Heart right ventricle (tissue), 16 donors: ENCODE measurements around the gene GRIA3. TPM values are rescaled to one million over a fixed set of nuclear protein-coding genes. Genes with fewer than 3 reads are reported as not detected.
A peak's percentile ranks its signal among the peaks of the same experiment; 100 is the strongest.

Experiments used
- ATAC-seq, 8 donors: fragments of 200-7000 bp; cut with Tn5 transposase; one replicate each; pipeline ENCODE4 v1.9.1; 2020; ENCODE audit warnings: mild to moderate bottlenecking in 8 of 8, moderate library complexity in 8 of 8, moderate number of reproducible peaks in 1 of 8
- DNase-seq, 2 donors: peaks; one replicate each; pipeline ENCODE4 v3.0.0-alpha.2; 2020
- H3K27ac ChIP-seq, 10 donors: fragments of 200-600 bp; sonication (generic) in 2 of 10; one replicate each; pipeline versions ENCODE4 v1.5.0 to v1.8.0; 2020 to 2022; ENCODE audit warnings: mild to moderate bottlenecking in 3 of 10
- H3K27me3 ChIP-seq, 7 donors: fragments of 200-600 bp; one replicate each; pipeline ENCODE4 v1.8.0; 2021 to 2022; ENCODE audit warnings: mild to moderate bottlenecking in 2 of 7
- H3K36me3 ChIP-seq, 9 donors: fragments of 200-600 bp; sonication (generic) in 1 of 9; one replicate each; pipeline versions ENCODE4 v1.5.0 to v1.8.0; 2020 to 2022; ENCODE audit warnings: mild to moderate bottlenecking in 2 of 9
- H3K4me1 ChIP-seq, 9 donors: fragments of 200-600 bp; sonication (generic) in 1 of 9; one replicate each; pipeline versions ENCODE4 v1.5.0 to v1.8.0; 2020 to 2022; ENCODE audit warnings: mild to moderate bottlenecking in 4 of 9
- H3K4me3 ChIP-seq, 10 donors: fragments of 200-600 bp; sonication (generic) in 2 of 10; one replicate each; pipeline versions ENCODE4 v1.5.0 to v1.8.0; 2020 to 2022; ENCODE audit warnings: mild to moderate bottlenecking in 7 of 10, moderate library complexity in 2 of 10
- H3K9me3 ChIP-seq, 11 donors: fragments of 200-600 bp in 10 of 11; sonication (generic) in 2 of 11; one replicate each; pipeline versions ENCODE4 v1.5.0 to v1.8.0; 2013 to 2022; ENCODE audit warnings: mild to moderate bottlenecking in 2 of 11, control low read depth in 1 of 11, moderate library complexity in 1 of 11
- CTCF ChIP-seq, 9 donors: fragments of 200-600 bp; sonication (generic) in 2 of 9; IDR thresholded peaks; one replicate each; pipeline versions ENCODE4 v1.5.0 to v1.8.0; 2021 to 2022; ENCODE audit warnings: antibody characterized with exemption in 9 of 9, mild to moderate bottlenecking in 5 of 9, moderate library complexity in 1 of 9
- WGBS, 2 donors: extraction: QIAGEN DNeasy Blood & Tissue Kit; methylation state at CpG; one replicate each; pipeline ENCODE4 v1.1.7; 2013; ENCODE audit warnings: inconsistent platforms in 1 of 2; 5-methylcytosine and 5-hydroxymethylcytosine counted together
- intact Hi-C, 10 donors: fragments of 100-400 bp; cut with DNase I; formaldehyde crosslinking; loops; one replicate each; pipeline versions ENCODE4 v1.11.1 to v1.14.2; 2022
- polyA plus RNA-seq, 2 donors: library from polyadenylated mRNA; stranded (reverse); fragments of 200-250 nt; gene quantifications; one replicate each; pipeline ENCODE4 v1.2.3, GENCODE V29; 2013
- total RNA-seq, 10 donors: library from RNA; stranded (reverse); fragmentation: NEBNext Ultra II Directional in 3 of 10; extraction: Animal tissue kit (Norgen Biotek cat#: 25700) in 3 of 10; gene quantifications; one replicate each; pipeline versions ENCODE4 v1.2.1 to v1.2.4, GENCODE V29; 2021 to 2023
- donor health status: Arrhythmogenic right ventricular cardiomyopathy.
- donor health status: ischemic (EF 13 %, LVEDD 7.1; RV severe dilation, severe dysfunction).
- donor health status: healthy with polysubstance abuse.
- donor health status: DM: no; HTN: yes; CAD: no.
- donor health status: DM: no; HTN: no; CAD: no.
- donor health status: ischemic (EF 25% LVEDD 6.9; RV normal size, moderate dysfunction).
- donor health status: ischemic (EF 25% LVEDD 5.7; RV mildly dilated, moderate dysfunction).
- donor health status: healthy.
- donor health status: DM: yes; HTN: yes; CAD: no.
- donor health status: Ischemic cardiomyopathy.
- donor health status: ischemic (EF 35%, LVEDD 5.7; RV mildly dilated, moderate dysfunction).
- donor health status: nonischemic (EF 11% LVEDD 7.7; RV severe dilation, severe dysfunction).
- donor health status: DM: yes; HTN: yes; CAD: no.
- donor health status: PGD.
- donor health status: ischemic (EF 29% LVEDD 5.4; RV normal size, mild dysfunction).
- donor health status: nonischemic (EF 23%, LVEDD 6.1; RV moderate dilation, normal function).

Gene GRIA3
- total and polyA plus RNA-seq, 12 donors: 0.06 to 12.4 (median 1.2) TPM

DNA sequence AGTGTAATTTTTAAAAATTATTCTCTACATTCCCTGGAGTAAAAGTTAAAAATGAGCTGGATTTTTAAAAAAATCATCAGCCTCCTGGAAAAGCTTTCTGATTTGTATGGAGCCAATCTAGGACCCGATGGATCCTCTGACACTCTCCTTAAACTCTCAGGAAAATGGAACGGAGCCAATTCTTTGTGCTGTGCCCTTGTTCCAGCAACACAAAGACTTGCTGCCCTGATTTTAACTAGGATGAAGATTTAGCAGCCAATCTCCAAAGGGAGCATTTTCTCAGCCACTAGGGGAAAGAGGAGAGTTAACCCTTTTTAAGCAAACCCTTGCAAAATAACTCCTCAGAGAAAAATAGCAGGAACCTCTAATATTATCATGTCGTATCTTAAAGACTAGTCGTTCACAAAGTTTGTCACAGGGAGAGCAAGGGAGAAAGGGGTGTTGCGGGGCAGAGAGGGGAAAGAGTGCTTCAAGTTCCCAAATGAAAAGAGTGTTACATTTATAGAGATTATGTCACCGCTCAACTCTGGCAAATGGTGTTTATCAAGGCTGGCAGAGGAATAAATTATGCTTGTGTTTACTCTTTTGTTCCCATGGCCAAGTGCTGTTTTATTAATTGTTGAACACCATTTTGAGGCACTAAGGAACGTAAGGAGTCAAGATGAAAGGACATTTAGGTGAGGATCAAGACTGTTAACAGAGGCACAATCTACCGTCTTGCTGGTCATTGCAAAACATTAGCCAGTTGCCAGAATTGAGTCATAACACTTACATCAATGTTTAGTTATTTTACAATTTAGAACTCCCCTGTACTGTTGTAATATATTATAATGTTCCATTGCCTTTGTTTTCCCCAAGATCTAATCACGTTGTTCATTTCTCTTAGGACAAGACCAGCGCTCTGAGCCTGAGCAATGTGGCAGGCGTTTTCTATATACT, 298.1 kb downstream of the GRIA3 start:
- H3K4me3 ChIP-seq: peak overlapping the region in 2 of 10 donors; percentile 2 to 8
- no peaks in the 10 kb centered on the region for H3K9me3 ChIP-seq
- TF ChIP-seq CTCF (IDR thresholded peaks at IDR 0.05): no peak
- no peaks in the 10 kb centered on the region for H3K27me3 ChIP-seq
- no peaks in the 10 kb centered on the region for H3K36me3 ChIP-seq
- DNase-seq (no peak), ATAC-seq (peak in 5 of 8 donors; percentile 51 to 82 (median 69))
- peak overlapping the region in 5 of 10 donors; percentile 22 to 71 (median 62) for H3K27ac ChIP-seq
- intact Hi-C loops: no loop called here
- WGBS, 2 donors: 30 to 32% methylated on average over 11 of the region's 11 CpGs
- peaks cover 0 to 8% (median 0%) of the 10 kb centered on the region in 9 donors for H3K4me1 ChIP-seq

- Histone ChIP-seq H3K27me3 (no peaks in the 10 kb centered on the region), H3K27ac (no peak overlapping the region)
Observed at GRCh38 chrX:123486297-123486696, 302.2 kb downstream of the GRIA3 start.

DNA sequence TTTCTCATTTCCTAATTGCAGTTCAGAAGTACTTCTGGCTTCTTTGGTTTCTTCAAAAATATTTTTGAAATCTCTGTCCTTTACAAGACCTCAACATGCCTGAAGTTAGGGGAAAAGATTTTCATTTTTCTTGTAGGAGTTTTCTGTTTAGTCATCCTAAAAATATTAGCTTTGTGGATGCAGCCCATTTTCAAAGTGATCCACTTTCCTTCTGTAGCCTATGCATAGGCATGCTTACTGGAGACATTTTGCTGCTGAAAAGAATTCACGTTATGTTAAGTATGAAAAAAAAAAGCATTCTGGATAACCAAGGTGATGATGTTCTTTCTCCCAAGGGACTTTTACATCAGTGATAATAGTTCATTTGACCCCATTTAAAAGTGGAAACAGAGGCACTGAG, 303.2 kb downstream of the GRIA3 start:
- 85 to 97% methylated on average over 1 of the region's 1 CpG for WGBS, 2 donors
- Histone ChIP-seq H3K4me1 (peaks cover 0 to 2% (median 0%) of the 10 kb centered on the region in 9 donors), H3K36me3 (no peaks in the 10 kb centered on the region), H3K9me3 (no peaks in the 10 kb centered on the region), H3K27ac (no peak overlapping the region), H3K27me3 (no peaks in the 10 kb centered on the region), H3K4me3 (no peak overlapping the region)
- intact Hi-C loops: no loop called here
- ATAC-seq: no peak
- TF ChIP-seq CTCF (IDR thresholded peaks at IDR 0.05): no peak
- DNase-seq: no peak

More at GRCh38 chrX:123486297-123486696, 302.2 kb downstream of the GRIA3 start:
- Histone ChIP-seq H3K4me1 (peaks cover 0 to 8% (median 0%) of the 10 kb centered on the region in 9 donors), H3K36me3 (no peaks in the 10 kb centered on the region), H3K9me3 (no peaks in the 10 kb centered on the region), H3K4me3 (no peak overlapping the region)
- intact Hi-C loops: no loop called here
- TF ChIP-seq CTCF (IDR thresholded peaks at IDR 0.05): no peak
- ATAC-seq (no peak), DNase-seq (no peak)
- WGBS, 2 donors: 90 to 92% methylated on average over 2 of the region's 2 CpGs

GRCh38 chrX:123487669-123488068, 303.6 kb downstream of the GRIA3 start:
- no peaks in the 10 kb centered on the region for H3K9me3 ChIP-seq
- H3K4me1 ChIP-seq: no peaks in the 10 kb centered on the region
- H3K27me3 ChIP-seq: no peaks in the 10 kb centered on the region
- H3K36me3 ChIP-seq: no peaks in the 10 kb centered on the region
- intact Hi-C loops: no loop called here
- H3K4me3 ChIP-seq: no peak overlapping the region
- TF ChIP-seq CTCF (IDR thresholded peaks at IDR 0.05): no peak
- ATAC-seq (no peak), DNase-seq (no peak)
- H3K27ac ChIP-seq: no peak overlapping the region
- WGBS, 2 donors: 76 to 79% methylated on average over 3 of the region's 3 CpGs
